Cardiac fibroblast (primary cell): ENCODE data around the gene NR2C1.
"Not testable (repeated sequence)": the region's sequence is repeated elsewhere in the genome, so short reads cannot be mapped to it uniquely, and the experiment has no call there.

Experiments
- DNase-seq, 2 donors: peaks; one replicate each; pipeline versions ENCODE4 v3.0.0 to v3.0.0-alpha.2; 2010; ENCODE audit warnings: low read depth in 2 of 2
- H3K4me3 ChIP-seq, 2 donors: replicated peaks in 1 of 2; 1 replicate in 1 of 2; 2 replicates in 1 of 2; pipeline ENCODE4 v1.5.1; 2011; ENCODE audit warnings: low read depth in 2 of 2, low read length in 2 of 2, mild to moderate bottlenecking in 2 of 2, moderate library complexity in 1 of 2
- TF ChIP-seq, protein P1 (sequence below): IDR thresholded peaks from one replicate; pipeline ENCODE4 v1.5.1; 2011; ENCODE audit warnings: low read depth, mild to moderate bottlenecking, low read length, inconsistent platforms

NR2C1 gene

DNA sequence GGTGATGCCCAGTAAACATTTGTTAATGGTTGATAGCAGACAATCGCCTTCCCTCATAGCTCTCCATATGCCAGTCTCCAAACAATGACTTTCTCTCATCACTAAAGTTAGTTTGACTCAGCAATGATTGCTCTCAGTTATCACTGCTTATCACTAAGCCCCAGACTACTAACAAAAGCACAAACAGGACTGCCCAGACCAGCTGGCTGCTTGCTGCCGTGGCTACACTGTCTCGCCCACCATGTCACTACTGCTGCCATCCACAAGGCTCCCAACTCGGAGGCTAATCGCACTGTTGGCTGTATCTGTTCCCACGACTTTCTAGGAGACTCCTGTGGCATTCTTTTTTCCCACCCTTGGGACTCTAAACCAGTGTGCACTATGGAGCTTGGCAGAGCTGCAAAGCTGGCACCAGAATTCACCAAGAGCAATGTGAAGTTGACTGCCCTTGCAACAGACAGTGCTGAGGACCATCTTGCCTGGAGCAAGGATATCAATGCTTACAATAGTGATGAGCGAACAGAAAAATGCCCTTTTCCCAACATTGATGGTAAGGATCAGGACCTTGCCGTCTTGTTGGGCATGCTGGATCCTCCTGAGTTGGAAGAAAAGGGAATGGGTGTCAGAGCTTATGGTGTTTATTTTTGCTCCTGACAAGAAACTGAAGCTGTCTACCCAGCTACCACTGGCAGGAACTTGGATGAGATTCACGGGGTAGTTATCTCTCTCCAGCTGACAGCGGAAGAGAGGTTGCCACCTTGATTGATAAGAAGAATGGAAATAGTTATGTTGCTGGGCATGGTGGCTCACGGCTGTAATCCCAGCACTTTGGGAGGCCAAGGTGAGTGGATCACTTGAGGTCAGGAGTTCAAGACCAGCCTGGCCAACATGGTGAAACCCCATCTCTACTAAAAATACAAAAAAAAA, 27.1 kb upstream of the NR2C1 start:
- no peak for DNase-seq

DNA sequence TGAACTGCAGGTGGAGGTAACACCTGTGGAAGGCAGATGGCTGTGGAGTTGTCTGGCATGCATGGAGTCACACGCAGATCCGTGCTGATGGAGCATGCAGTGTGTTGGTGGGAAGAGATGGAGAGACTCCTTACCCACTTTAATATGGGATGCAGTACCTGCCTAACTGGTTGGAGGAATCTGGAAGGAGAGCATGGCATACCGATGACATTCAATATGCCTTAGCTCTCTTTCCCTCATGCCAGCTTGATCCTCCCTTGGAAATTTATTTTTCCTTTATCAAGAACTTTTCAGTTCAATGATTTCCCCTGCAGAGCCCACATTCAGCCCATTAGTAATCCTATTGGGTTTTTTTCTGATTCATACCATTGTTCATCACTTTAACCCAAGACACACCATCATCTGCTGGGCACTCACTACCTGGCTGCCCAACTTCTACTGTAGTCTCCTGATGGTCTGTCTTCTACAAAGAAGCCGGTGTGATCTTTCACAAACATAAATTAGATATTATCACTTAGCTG, 25.9 kb upstream of the NR2C1 start:
- no peak for DNase-seq
- TF ChIP-seq, protein P1, sequence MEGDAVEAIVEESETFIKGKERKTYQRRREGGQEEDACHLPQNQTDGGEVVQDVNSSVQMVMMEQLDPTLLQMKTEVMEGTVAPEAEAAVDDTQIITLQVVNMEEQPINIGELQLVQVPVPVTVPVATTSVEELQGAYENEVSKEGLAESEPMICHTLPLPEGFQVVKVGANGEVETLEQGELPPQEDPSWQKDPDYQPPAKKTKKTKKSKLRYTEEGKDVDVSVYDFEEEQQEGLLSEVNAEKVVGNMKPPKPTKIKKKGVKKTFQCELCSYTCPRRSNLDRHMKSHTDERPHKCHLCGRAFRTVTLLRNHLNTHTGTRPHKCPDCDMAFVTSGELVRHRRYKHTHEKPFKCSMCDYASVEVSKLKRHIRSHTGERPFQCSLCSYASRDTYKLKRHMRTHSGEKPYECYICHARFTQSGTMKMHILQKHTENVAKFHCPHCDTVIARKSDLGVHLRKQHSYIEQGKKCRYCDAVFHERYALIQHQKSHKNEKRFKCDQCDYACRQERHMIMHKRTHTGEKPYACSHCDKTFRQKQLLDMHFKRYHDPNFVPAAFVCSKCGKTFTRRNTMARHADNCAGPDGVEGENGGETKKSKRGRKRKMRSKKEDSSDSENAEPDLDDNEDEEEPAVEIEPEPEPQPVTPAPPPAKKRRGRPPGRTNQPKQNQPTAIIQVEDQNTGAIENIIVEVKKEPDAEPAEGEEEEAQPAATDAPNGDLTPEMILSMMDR: no peak
- no peak overlapping the region for H3K4me3 ChIP-seq

More for the DNA sequence above, 27.1 kb upstream of the NR2C1 start:
- H3K4me3 ChIP-seq: no peak overlapping the region
- TF ChIP-seq, protein P1: no peak

DNA sequence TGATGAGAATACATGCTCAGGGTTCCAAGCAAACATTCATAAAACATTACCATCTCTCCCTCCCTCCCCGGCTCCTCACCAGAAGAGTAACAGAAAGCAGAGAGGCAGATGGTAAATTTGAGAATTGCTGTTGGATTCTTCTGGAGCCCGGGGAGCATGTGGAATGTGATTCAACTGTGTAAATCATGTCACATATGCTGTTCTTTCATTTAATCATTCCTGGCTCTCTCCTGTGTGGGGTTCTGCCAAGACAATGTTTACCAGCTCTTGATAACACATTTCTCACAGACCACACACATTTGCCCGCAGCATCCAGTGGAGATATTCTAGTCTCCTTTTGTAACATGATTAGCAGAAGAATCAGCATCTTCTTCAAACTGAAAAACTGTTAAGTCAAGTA, 23.4 kb upstream of the NR2C1 start:
- TF ChIP-seq, protein P1: no peak
- H3K4me3 ChIP-seq: no peak overlapping the region
- peak in 1 of 2 donors; percentile 69 for DNase-seq

DNA sequence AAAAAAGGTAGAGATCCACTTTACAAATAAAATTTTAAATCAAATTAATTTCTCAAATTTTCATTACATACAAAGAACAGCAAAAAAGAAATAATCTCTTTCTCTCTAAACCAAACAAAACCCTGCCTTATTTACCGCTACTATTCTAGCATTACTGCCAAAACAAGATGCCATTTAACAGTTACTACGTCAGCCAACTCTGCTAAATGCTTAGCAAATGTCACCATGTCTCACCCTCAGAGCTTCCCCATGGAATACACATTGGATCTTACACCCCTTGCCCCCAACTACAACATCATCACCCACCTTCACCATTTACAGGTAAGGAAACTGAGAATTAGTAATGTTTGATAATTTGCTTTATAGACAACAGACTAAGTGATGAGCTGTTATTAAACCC, 23.0 kb upstream of the NR2C1 start:
- H3K4me3 ChIP-seq: no peak overlapping the region
- no peak for DNase-seq
- TF ChIP-seq, protein P1: no peak

DNA sequence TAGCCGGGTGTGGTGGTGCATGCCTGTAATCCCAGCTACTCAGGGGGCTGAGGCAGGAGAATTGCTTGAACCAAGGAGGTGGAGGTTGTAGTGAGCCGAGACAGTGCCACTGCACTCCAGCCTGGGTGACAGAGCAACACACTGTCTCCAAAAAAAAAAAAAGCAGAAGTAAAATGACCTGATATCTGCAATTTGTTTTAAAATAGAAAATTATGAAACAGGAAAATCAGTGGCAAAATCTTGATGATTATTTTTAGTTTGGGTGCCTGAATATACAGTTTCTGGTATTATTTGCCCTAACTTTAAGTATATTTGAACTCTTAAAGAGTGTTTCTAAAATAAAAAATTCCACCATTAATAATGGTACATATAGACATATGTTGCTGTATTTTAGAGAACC, 22.4 kb upstream of the NR2C1 start:
- not testable (repeated sequence) for DNase-seq, H3K4me3 ChIP-seq

DNA sequence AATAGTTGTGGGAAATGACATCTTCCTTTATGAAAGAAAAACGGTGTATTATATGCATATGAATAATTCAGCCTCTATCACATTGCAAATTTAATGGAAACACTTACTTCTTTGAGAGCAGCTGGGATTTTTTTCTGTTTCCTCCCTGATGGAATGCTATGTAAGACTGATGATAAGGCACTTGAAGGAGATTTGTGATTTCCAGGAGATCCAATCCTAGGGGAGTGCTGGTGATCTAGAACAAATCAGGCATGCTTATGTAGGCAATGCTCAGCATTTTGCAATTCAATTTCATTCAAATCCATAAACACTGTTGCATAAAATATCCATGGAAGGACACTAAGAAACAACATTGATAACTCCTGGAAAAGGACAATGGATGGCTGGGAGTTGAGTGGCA, 16.0 kb upstream of the NR2C1 start:
- TF ChIP-seq, protein P1: no peak
- DNase-seq: no peak
- no peak overlapping the region for H3K4me3 ChIP-seq

DNA sequence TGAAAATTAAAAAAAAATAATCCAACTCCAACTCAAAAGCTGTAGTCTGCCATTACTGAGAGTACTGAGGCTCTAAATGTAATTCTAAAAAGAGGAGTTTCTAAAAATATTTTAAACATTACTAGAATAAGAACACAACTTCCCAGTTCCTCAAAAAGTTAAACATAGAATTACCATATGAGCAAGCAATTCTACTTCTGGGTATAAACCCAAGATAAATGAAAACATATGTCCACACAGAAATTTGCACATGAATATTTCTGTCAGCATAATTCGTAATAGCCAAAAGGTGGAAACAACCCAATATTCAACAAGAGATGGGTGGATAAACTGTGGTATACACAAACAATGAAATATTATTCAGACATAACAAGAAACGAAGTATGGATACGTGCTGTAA, 15.0 kb upstream of the NR2C1 start:
- DNase-seq: no peak
- TF ChIP-seq, protein P1: no peak
- H3K4me3 ChIP-seq: no peak overlapping the region
